Endothelial cell of umbilical vein (primary cell): ENCODE data around the gene SQSTM1. TPM values are rescaled to one million over a fixed set of nuclear protein-coding genes. Genes with fewer than 3 reads are reported as not detected.

Experiments used
- BruUV-seq: library from RNA; stranded (reverse); fragments of 400-500 nt; replicated peaks from 2 replicates; lab custom pipeline; 2021; lab: Mats Ljungman, UMichigan
- CTCF ChIA-PET: fragments of 300-600, 350-600 bp; sonication (Branson Sonifier 250); formaldehyde crosslinking; loops from one replicate; lab custom pipeline; 2021; ENCODE audit warnings: antibody characterized with exemption, inconsistent platforms; lab: Charles Lee
- POLR2A ChIA-PET: fragments of 300-600, 350-600 bp; sonication (Branson Sonifier 250); formaldehyde crosslinking; loops from one replicate; lab custom pipeline; 2021; ENCODE audit warnings: antibody characterized with exemption, inconsistent platforms; lab: Charles Lee
- DNase-seq: peaks from one replicate; pipeline ENCODE4 v3.0.0-alpha.2; 2011; ENCODE audit warnings: low read depth, low spot score
- FAIRE-seq: peaks from 2 replicates; lab custom pipeline; 2011; peaks lifted over from hg19 to GRCh38; lab: Jason Lieb, UNC
- H2AFZ ChIP-seq: 2 replicates; pipeline ENCODE4 v1.6.0; 2012; ENCODE audit warnings: low read depth, low read length, control low read depth, inconsistent platforms
- H3K27ac ChIP-seq: 2 replicates; pipeline ENCODE4 v1.5.1; 2011; ENCODE audit warnings: low read depth, mild to moderate bottlenecking, control low read depth, low read length, moderate library complexity; ENCODE audit not compliant: insufficient read depth
- H3K27me3 ChIP-seq, 2 experiments: 2 replicates each; pipeline versions ENCODE4 v1.6.0 to v1.6.1; 2011; ENCODE audit warnings: low read length in 2 of 2, mixed read lengths in 1 of 2; ENCODE audit not compliant: control insufficient read depth in 2 of 2, insufficient read depth in 2 of 2
- H3K36me3 ChIP-seq, 2 experiments: 2 replicates in 1 of 2; 3 replicates in 1 of 2; pipeline ENCODE4 v1.5.1; 2011; ENCODE audit warnings: low read length in 2 of 2, mild to moderate bottlenecking in 1 of 2, moderate library complexity in 1 of 2; ENCODE audit not compliant: control insufficient read depth in 2 of 2, insufficient read depth in 2 of 2; ENCODE audit errors: extremely low read depth in 1 of 2
- H3K4me1 ChIP-seq: 3 replicates; pipeline ENCODE4 v1.5.1; 2011; ENCODE audit warnings: mild to moderate bottlenecking, low read length; ENCODE audit not compliant: control insufficient read depth, insufficient read depth; ENCODE audit errors: extremely low read depth
- H3K4me2 ChIP-seq: 2 replicates; pipeline ENCODE4 v1.6.1; 2011; ENCODE audit warnings: low read length, control low read depth, mixed read lengths; ENCODE audit not compliant: insufficient read depth
- H3K4me3 ChIP-seq, 3 experiments: fragments of 200-600 bp in 1 of 3; sonication (generic), shearing (Covaris generic) in 1 of 3; replicated peaks in 1 of 3; 2 replicates each; pipeline ENCODE4 v1.5.1; 2011 to 2016; ENCODE audit warnings: control low read depth in 3 of 3, low read length in 3 of 3, mild to moderate bottlenecking in 2 of 3, inconsistent platforms in 1 of 3, low read depth in 1 of 3, moderate library complexity in 1 of 3; ENCODE audit not compliant: insufficient read depth in 1 of 3
- H3K79me2 ChIP-seq: 2 replicates; pipeline ENCODE4 v1.6.0; 2012; ENCODE audit warnings: low read length, inconsistent platforms; ENCODE audit not compliant: control insufficient read depth, insufficient read depth
- H3K9ac ChIP-seq: replicated peaks from 2 replicates; pipeline ENCODE3; 2011; ENCODE audit warnings: low read length, control low read depth; ENCODE audit not compliant: insufficient read depth; ENCODE audit errors: extremely low read depth
- H3K9me1 ChIP-seq: replicated peaks from 3 replicates; pipeline ENCODE4 v1.6.0; 2011; ENCODE audit warnings: mild to moderate bottlenecking, low read length; ENCODE audit not compliant: control insufficient read depth, insufficient read depth; ENCODE audit errors: extremely low read depth
- H3K9me3 ChIP-seq: replicated peaks from 2 replicates; pipeline ENCODE4 v1.5.1; 2012; ENCODE audit warnings: low read length, inconsistent platforms; ENCODE audit not compliant: control insufficient read depth, insufficient read depth
- H4K20me1 ChIP-seq: replicated peaks from 2 replicates; pipeline ENCODE3; 2011; ENCODE audit warnings: mild to moderate bottlenecking, low read length; ENCODE audit not compliant: control insufficient read depth, insufficient read depth; ENCODE audit errors: extremely low read depth
- EZH2 ChIP-seq: IDR thresholded peaks from 2 replicates; pipeline ENCODE4 v1.6.1; 2012; ENCODE audit warnings: borderline replicate concordance, low read depth, mild to moderate bottlenecking, moderate library complexity, low read length, inconsistent platforms; ENCODE audit not compliant: severe bottlenecking
- FOS ChIP-seq: IDR thresholded peaks from 2 replicates; pipeline ENCODE4 v1.6.1; 2011; ENCODE audit warnings: mild to moderate bottlenecking, low read length, moderate library complexity, borderline replicate concordance; ENCODE audit not compliant: insufficient read depth
- GATA2 ChIP-seq: IDR thresholded peaks from 2 replicates; pipeline ENCODE4 v1.7.0; 2011; ENCODE audit warnings: low read depth, mild to moderate bottlenecking, moderate library complexity, mixed read lengths, low read length; ENCODE audit not compliant: insufficient read length, insufficient read depth
- JUN ChIP-seq: IDR thresholded peaks from 2 replicates; pipeline ENCODE4 v1.6.1; 2011; ENCODE audit warnings: borderline replicate concordance, low read depth; ENCODE audit not compliant: insufficient read length, insufficient read depth
- MYC ChIP-seq: IDR thresholded peaks from one replicate; pipeline ENCODE4 v1.6.1; 2011; ENCODE audit warnings: mild to moderate bottlenecking, low read depth, low read length
- POLR2A ChIP-seq: IDR thresholded peaks from 2 replicates; pipeline ENCODE4 v1.6.1; 2012; ENCODE audit warnings: low read depth, mild to moderate bottlenecking, control low read depth, low read length
- POLR2AphosphoS5 ChIP-seq: IDR thresholded peaks from 2 replicates; pipeline ENCODE4 v1.6.1; 2012; ENCODE audit warnings: low read depth, mild to moderate bottlenecking, control low read depth, low read length, moderate library complexity; ENCODE audit not compliant: insufficient read depth
- dilution Hi-C: fragments of 300-500 bp; cut with MboI; formaldehyde crosslinking; loops from one replicate; pipeline ENCODE4 v1.15.0; 2019; ENCODE audit warnings: low sequenced_read_pairs; ENCODE audit not compliant: extremely low pct_ligation_motif_present
- intact Hi-C: fragments of 100-400 bp; cut with micrococcal nuclease; formaldehyde crosslinking; loops from one replicate; pipeline ENCODE4 v1.10.0; 2022
- polyA plus RNA-seq, 4 experiments: library from polyadenylated mRNA; depleted of rRNA in 3 of 4; stranded (reverse) in 3 of 4; unstranded in 1 of 4; fragments of >200 nt; gene quantifications; 2 replicates each; pipeline versions ENCODE4 v1.2.1 to v1.2.3, GENCODE V29; 2011 to 2012; ENCODE audit warnings: missing spikeins in 1 of 4
- total RNA-seq: library from RNA; stranded (reverse); gene quantifications from 2 replicates; pipeline ENCODE4 v1.2.3, GENCODE V29; 2021
- TF ChIP-seq, protein P1 (sequence below): IDR thresholded peaks from 2 replicates; pipeline ENCODE4 v1.6.1; 2011; ENCODE audit not compliant: insufficient read depth, insufficient read length
- TF ChIP-seq, protein P2 (sequence below), 2 donors: IDR thresholded peaks; 1 replicate in 1 of 2; 2 replicates in 1 of 2; pipeline ENCODE4 v1.5.1; 2011; ENCODE audit warnings: low read length in 2 of 2, mild to moderate bottlenecking in 2 of 2, moderate library complexity in 2 of 2, control low read depth in 1 of 2, inconsistent platforms in 1 of 2, low read depth in 1 of 2; ENCODE audit not compliant: insufficient read depth in 1 of 2; ENCODE audit errors: extremely low read depth in 1 of 2

Gene SQSTM1
- total and polyA plus RNA-seq, 2 donors (not counting 3 experiments of a cell fraction or from before 2014, with no cell fraction given) = 302 to 346 TPM

GRCh38 chr5:179830818-179831468, 10.2 kb downstream of the SQSTM1 start:
- peaks cover 5% of the 10 kb centered on the region for H3K79me2 ChIP-seq
- BruUV-seq = no TSS peak
- TF ChIP-seq EZH2 = no peak
- TF ChIP-seq, protein P1, sequence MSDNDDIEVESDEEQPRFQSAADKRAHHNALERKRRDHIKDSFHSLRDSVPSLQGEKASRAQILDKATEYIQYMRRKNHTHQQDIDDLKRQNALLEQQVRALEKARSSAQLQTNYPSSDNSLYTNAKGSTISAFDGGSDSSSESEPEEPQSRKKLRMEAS = no peak
- TF ChIP-seq GATA2 = no peak
- TF ChIP-seq POLR2AphosphoS5 = no peak
- TF ChIP-seq FOS = no peak
- TF ChIP-seq, protein P2, sequence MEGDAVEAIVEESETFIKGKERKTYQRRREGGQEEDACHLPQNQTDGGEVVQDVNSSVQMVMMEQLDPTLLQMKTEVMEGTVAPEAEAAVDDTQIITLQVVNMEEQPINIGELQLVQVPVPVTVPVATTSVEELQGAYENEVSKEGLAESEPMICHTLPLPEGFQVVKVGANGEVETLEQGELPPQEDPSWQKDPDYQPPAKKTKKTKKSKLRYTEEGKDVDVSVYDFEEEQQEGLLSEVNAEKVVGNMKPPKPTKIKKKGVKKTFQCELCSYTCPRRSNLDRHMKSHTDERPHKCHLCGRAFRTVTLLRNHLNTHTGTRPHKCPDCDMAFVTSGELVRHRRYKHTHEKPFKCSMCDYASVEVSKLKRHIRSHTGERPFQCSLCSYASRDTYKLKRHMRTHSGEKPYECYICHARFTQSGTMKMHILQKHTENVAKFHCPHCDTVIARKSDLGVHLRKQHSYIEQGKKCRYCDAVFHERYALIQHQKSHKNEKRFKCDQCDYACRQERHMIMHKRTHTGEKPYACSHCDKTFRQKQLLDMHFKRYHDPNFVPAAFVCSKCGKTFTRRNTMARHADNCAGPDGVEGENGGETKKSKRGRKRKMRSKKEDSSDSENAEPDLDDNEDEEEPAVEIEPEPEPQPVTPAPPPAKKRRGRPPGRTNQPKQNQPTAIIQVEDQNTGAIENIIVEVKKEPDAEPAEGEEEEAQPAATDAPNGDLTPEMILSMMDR (IDR thresholded peaks at IDR 0.05; ENCODE audit: extremely low read depth in 1 of 2, insufficient read depth in 1 of 2, low read depth in 1 of 2, low read length in 2 of 2) = no peak
- TF ChIP-seq POLR2A = no peak
- TF ChIP-seq MYC = no peak
- TF ChIP-seq JUN = no peak
- H3K4me3 ChIP-seq = no peak overlapping the region
- no peaks in the 10 kb centered on the region for H4K20me1 ChIP-seq
- H2AFZ ChIP-seq = no peak overlapping the region
- ChIA-PET POLR2A (no interaction called here), CTCF (interaction anchor here (0.9 to 2.2 kb wide), 3 partner anchors 29 to 68 kb away, joined by 3 to 9 read pairs (median 3); no protein-coding TSS in a partner anchor)
- no peaks in the 10 kb centered on the region for H3K9me3 ChIP-seq
- FAIRE-seq (no peak), DNase-seq (no peak)
- H3K27me3 ChIP-seq = no peaks in the 10 kb centered on the region
- no peak overlapping the region for H3K4me2 ChIP-seq
- H3K4me1 ChIP-seq = no peaks in the 10 kb centered on the region
- intact Hi-C loops = no loop called here
- peaks cover 19 to 56% of the 10 kb centered on the region in 2 experiments for H3K36me3 ChIP-seq
- H3K27ac ChIP-seq = no peak overlapping the region
- no peaks in the 10 kb centered on the region for H3K9me1 ChIP-seq
- dilution Hi-C loops = no loop called here
- H3K9ac ChIP-seq = no peak overlapping the region
